ENCODE results near the gene CRYZL1.

DNA sequence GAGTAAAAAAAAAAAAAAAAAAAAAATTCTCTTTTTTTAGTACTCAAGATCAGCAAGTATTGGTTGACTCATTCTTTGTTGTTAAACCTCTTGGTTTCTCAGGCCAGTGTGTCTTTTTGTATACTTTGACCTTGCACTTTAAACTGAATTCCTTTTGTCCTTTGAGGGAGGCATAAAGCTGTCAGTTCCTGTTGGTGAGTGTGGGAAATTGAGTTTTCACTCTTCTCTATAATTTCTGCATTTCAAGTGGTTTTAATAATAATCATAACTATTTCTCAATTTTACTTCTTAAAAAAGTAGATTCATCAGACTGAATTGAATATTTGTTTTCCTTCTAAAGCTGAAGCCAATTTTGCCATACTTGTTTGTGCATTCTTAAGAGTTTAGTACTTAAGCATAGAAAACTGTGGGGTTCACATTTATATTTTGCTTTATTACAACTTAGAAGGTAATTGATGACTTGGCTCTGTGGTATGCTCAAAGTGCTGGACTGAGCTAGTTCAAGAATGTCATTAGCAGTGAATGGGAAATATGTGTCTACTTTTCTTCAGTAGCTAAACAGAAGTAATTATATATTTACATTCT is 44.2 kb upstream of the CRYZL1 start:
- TF ChIP-seq, protein P1, sequence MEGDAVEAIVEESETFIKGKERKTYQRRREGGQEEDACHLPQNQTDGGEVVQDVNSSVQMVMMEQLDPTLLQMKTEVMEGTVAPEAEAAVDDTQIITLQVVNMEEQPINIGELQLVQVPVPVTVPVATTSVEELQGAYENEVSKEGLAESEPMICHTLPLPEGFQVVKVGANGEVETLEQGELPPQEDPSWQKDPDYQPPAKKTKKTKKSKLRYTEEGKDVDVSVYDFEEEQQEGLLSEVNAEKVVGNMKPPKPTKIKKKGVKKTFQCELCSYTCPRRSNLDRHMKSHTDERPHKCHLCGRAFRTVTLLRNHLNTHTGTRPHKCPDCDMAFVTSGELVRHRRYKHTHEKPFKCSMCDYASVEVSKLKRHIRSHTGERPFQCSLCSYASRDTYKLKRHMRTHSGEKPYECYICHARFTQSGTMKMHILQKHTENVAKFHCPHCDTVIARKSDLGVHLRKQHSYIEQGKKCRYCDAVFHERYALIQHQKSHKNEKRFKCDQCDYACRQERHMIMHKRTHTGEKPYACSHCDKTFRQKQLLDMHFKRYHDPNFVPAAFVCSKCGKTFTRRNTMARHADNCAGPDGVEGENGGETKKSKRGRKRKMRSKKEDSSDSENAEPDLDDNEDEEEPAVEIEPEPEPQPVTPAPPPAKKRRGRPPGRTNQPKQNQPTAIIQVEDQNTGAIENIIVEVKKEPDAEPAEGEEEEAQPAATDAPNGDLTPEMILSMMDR (IDR thresholded peaks at IDR 0.05): peak in 1 of 6 experiments; percentile 3
- TF ChIP-seq POLR2A (IDR thresholded peaks at IDR 0.05): no peak

All from Peyer's patch (tissue), 4 donors.